T1000 (cell line): ENCODE data around the gene NFIB.

Experiments
- DNase-seq: peaks from one replicate; lab custom pipeline; 2025; ENCODE audit warnings: mixed read lengths; lab: John Stamatoyannopoulos, UW

The NFIB gene

GRCh38 chr9:14072850-14073249 lies 241.1 kb downstream of the NFIB start:
- DNase-seq: no peak

GRCh38 chr9:14071484-14071883 lies 242.5 kb downstream of the NFIB start:
- no peak for DNase-seq

- no peak for DNase-seq
These were observed 245.3 kb downstream of the NFIB start for GRCh38 chr9:14068690-14069089.

GRCh38 chr9:14066831-14067230 lies 247.1 kb downstream of the NFIB start:
- no peak for DNase-seq

- no peak for DNase-seq
These were observed 247.9 kb downstream of the NFIB start for GRCh38 chr9:14066032-14066431.

GRCh38 chr9:14064940-14065339 lies 249.0 kb downstream of the NFIB start:
- DNase-seq: no peak

GRCh38 chr9:14063756-14064155 lies 250.2 kb downstream of the NFIB start:
- no peak for DNase-seq

- DNase-seq: no peak
These were observed 251.2 kb downstream of the NFIB start for GRCh38 chr9:14062586-14063221.

GRCh38 chr9:14061936-14062585 lies 251.9 kb downstream of the NFIB start:
- no peak for DNase-seq

GRCh38 chr9:14058325-14058688 lies 255.6 kb downstream of the NFIB start:
- no peak for DNase-seq

GRCh38 chr9:14057368-14058324 lies 256.3 kb downstream of the NFIB start:
- no peak for DNase-seq

- no peak for DNase-seq
These were observed 257.6 kb downstream of the NFIB start for GRCh38 chr9:14056316-14056861.

- DNase-seq: no peak
These were observed 259.8 kb downstream of the NFIB start for GRCh38 chr9:14054096-14054495.

GRCh38 chr9:14052359-14052758 lies 261.6 kb downstream of the NFIB start:
- no peak for DNase-seq

GRCh38 chr9:14051419-14051818 lies 262.5 kb downstream of the NFIB start:
- DNase-seq: no peak

- no peak for DNase-seq
These were observed 270.5 kb downstream of the NFIB start for GRCh38 chr9:14043483-14043882.

GRCh38 chr9:14037331-14037730 lies 276.6 kb downstream of the NFIB start:
- DNase-seq: no peak

- DNase-seq: no peak
These were observed 280.9 kb downstream of the NFIB start for GRCh38 chr9:14033067-14033466.
